Hepatocyte (in vitro differentiated cells): Measurements from ENCODE around the gene G6PC2. TPM values are rescaled to one million over a fixed set of nuclear protein-coding genes. Genes with fewer than 3 reads are reported as not detected.

Experiments used
- DNase-seq: peaks from one replicate; pipeline ENCODE4 v3.0.0-alpha.2; 2016; ENCODE audit warnings: low spot score
- H2AFZ ChIP-seq: fragments of 200-600 bp; sonication (generic); 2 replicates; pipeline ENCODE4 v1.6.0; 2016; ENCODE audit warnings: antibody characterized with exemption, mild to moderate bottlenecking
- H3K27ac ChIP-seq: fragments of 200-600 bp; sonication (generic); 2 replicates; pipeline ENCODE4 v1.5.1; 2016; ENCODE audit warnings: mild to moderate bottlenecking
- H3K27me3 ChIP-seq: fragments of 200-600 bp; sonication (generic); 2 replicates; pipeline ENCODE4 v1.6.1; 2016
- H3K36me3 ChIP-seq: fragments of 200-600 bp; sonication (generic); replicated peaks from 2 replicates; pipeline ENCODE4 v1.5.1; 2016; ENCODE audit warnings: low read depth; ENCODE audit not compliant: insufficient read depth
- H3K4me1 ChIP-seq: fragments of 200-600 bp; sonication (generic); 2 replicates; pipeline ENCODE4 v1.5.1; 2016; ENCODE audit warnings: mild to moderate bottlenecking, moderate library complexity; ENCODE audit not compliant: insufficient read depth
- H3K4me2 ChIP-seq: fragments of 200-600 bp; sonication (generic); 2 replicates; pipeline ENCODE4 v1.6.0; 2016
- H3K4me3 ChIP-seq: fragments of 200-600 bp; sonication (generic); 2 replicates; pipeline ENCODE4 v1.5.1; 2016; ENCODE audit warnings: mild to moderate bottlenecking
- H3K79me2 ChIP-seq: fragments of 200-600 bp; sonication (generic); 2 replicates; pipeline ENCODE4 v1.6.0; 2017; ENCODE audit warnings: mild to moderate bottlenecking
- H3K9me2 ChIP-seq: fragments of 200-600 bp; sonication (generic); replicated peaks from 2 replicates; pipeline ENCODE4 v1.6.0; 2017; ENCODE audit warnings: mild to moderate bottlenecking; ENCODE audit not compliant: insufficient read depth
- H3K9me3 ChIP-seq: fragments of 200-600 bp; sonication (generic); 2 replicates; pipeline ENCODE4 v1.5.1; 2016; ENCODE audit warnings: low read depth, mild to moderate bottlenecking
- H4K20me1 ChIP-seq: fragments of 200-600 bp; sonication (generic); 2 replicates; pipeline ENCODE4 v1.6.0; 2016; ENCODE audit warnings: mild to moderate bottlenecking; ENCODE audit not compliant: insufficient read depth, poor library complexity, severe bottlenecking
- CTCF ChIP-seq: fragments of 200-600 bp; sonication (generic); IDR thresholded peaks from 2 replicates; pipeline ENCODE4 v1.5.1; 2016; ENCODE audit warnings: antibody characterized with exemption, mild to moderate bottlenecking; ENCODE audit not compliant: poor library complexity
- EZH2 ChIP-seq: fragments of 200-600 bp; sonication (generic); IDR thresholded peaks from 2 replicates; pipeline ENCODE4 v1.6.1; 2016; ENCODE audit warnings: antibody characterized with exemption, mild to moderate bottlenecking, borderline replicate concordance
- EZH2phosphoT487 ChIP-seq: fragments of 200-600 bp; sonication (generic); IDR thresholded peaks from one replicate; pipeline ENCODE4 v1.6.1; 2018; ENCODE audit warnings: antibody characterized with exemption, mild to moderate bottlenecking, low read depth, moderate library complexity; ENCODE audit not compliant: unreplicated experiment, severe bottlenecking
- WGBS: methylation state at CpG from one replicate; pipeline ENCODE4 v1.1.6; 2016; ENCODE audit warnings: low lambda C conversion rate; ENCODE audit errors: missing lambda C conversion rate; 5-methylcytosine and 5-hydroxymethylcytosine counted together
- polyA plus RNA-seq: library from polyadenylated mRNA; unstranded; fragments of >200 nt; fragmentation: Nextera tagmentation; extraction: Ambion mirVana; gene quantifications from 2 replicates; pipeline ENCODE4 v1.2.1, GENCODE V29; 2016
- total RNA-seq: library from RNA; depleted of rRNA; stranded (reverse); fragments of >200 nt; gene quantifications from 2 replicates; pipeline ENCODE4 v1.2.3, GENCODE V29; 2014

The G6PC2 gene
- total and polyA plus RNA-seq, 2 experiments from 2014 or later, result not detected

GRCh38 chr2:168939918-168940317, 38.8 kb downstream of the G6PC2 start:
- Histone ChIP-seq H4K20me1 (no peaks in the 10 kb centered on the region), H3K9me2 (no peaks in the 10 kb centered on the region), H3K27ac (no peak overlapping the region), H3K4me3 (no peak overlapping the region), H3K9me3 (no peaks in the 10 kb centered on the region), H3K4me2 (no peak overlapping the region), H3K36me3 (no peaks in the 10 kb centered on the region), H3K79me2 (no peaks in the 10 kb centered on the region), H2AFZ (no peak overlapping the region), H3K4me1 (no peaks in the 10 kb centered on the region), H3K27me3 (no peaks in the 10 kb centered on the region)
- WGBS, result 95% methylated on average over 4 of the region's 4 CpGs
- no peak for DNase-seq
- TF ChIP-seq EZH2, result no peak
- TF ChIP-seq EZH2phosphoT487, result no peak
- TF ChIP-seq CTCF, result no peak

GRCh38 chr2:168941297-168941696, 40.2 kb downstream of the G6PC2 start:
- no peak for DNase-seq
- TF ChIP-seq EZH2 (no peak), CTCF (no peak), EZH2phosphoT487 (no peak)
- H2AFZ ChIP-seq, result no peak overlapping the region
- H4K20me1 ChIP-seq, result no peaks in the 10 kb centered on the region
- H3K4me1 ChIP-seq, result no peaks in the 10 kb centered on the region
- H3K27ac ChIP-seq, result no peak overlapping the region
- no peak overlapping the region for H3K4me3 ChIP-seq
- H3K9me2 ChIP-seq, result no peaks in the 10 kb centered on the region
- no peaks in the 10 kb centered on the region for H3K79me2 ChIP-seq
- no peaks in the 10 kb centered on the region for H3K36me3 ChIP-seq
- no peaks in the 10 kb centered on the region for H3K9me3 ChIP-seq
- no peak overlapping the region for H3K4me2 ChIP-seq
- no peaks in the 10 kb centered on the region for H3K27me3 ChIP-seq

GRCh38 chr2:168944065-168944464, 43.0 kb downstream of the G6PC2 start:
- H3K9me2 ChIP-seq, result no peaks in the 10 kb centered on the region
- no peaks in the 10 kb centered on the region for H4K20me1 ChIP-seq
- no peak overlapping the region for H3K4me3 ChIP-seq
- WGBS, result 79% methylated on average over 3 of the region's 3 CpGs
- DNase-seq, result no peak
- H3K27ac ChIP-seq, result no peak overlapping the region
- H3K4me2 ChIP-seq, result no peak overlapping the region
- no peaks in the 10 kb centered on the region for H3K27me3 ChIP-seq
- no peak overlapping the region for H2AFZ ChIP-seq
- H3K79me2 ChIP-seq, result no peaks in the 10 kb centered on the region
- no peaks in the 10 kb centered on the region for H3K4me1 ChIP-seq
- H3K9me3 ChIP-seq, result no peaks in the 10 kb centered on the region
- no peaks in the 10 kb centered on the region for H3K36me3 ChIP-seq
- no peak for TF ChIP-seq CTCF
- no peak for TF ChIP-seq EZH2
- TF ChIP-seq EZH2phosphoT487, result no peak

- H3K9me3 ChIP-seq, result no peaks in the 10 kb centered on the region
- no peak overlapping the region for H3K4me3 ChIP-seq
- no peak overlapping the region for H2AFZ ChIP-seq
- H4K20me1 ChIP-seq, result no peaks in the 10 kb centered on the region
- no peak overlapping the region for H3K27ac ChIP-seq
- H3K36me3 ChIP-seq, result no peaks in the 10 kb centered on the region
- no peaks in the 10 kb centered on the region for H3K9me2 ChIP-seq
- 36% methylated on average over 2 of the region's 4 CpGs for WGBS
- H3K4me1 ChIP-seq, result no peaks in the 10 kb centered on the region
- no peak for DNase-seq
- no peak for TF ChIP-seq EZH2
- TF ChIP-seq EZH2phosphoT487, result no peak
- no peak for TF ChIP-seq CTCF
- H3K79me2 ChIP-seq, result no peaks in the 10 kb centered on the region
- no peak overlapping the region for H3K4me2 ChIP-seq
- no peaks in the 10 kb centered on the region for H3K27me3 ChIP-seq
Measured at GRCh38 chr2:168945508-168945907, 44.4 kb downstream of the G6PC2 start.
